Measurements from ENCODE around the gene SEC22C.

Gene SEC22C

GRCh38 chr3:42535981-42536784 is 45.6 kb downstream of the SEC22C start:
- no peak for DNase-seq (ENCODE audit: low read depth in 2 of 2)

DNA sequence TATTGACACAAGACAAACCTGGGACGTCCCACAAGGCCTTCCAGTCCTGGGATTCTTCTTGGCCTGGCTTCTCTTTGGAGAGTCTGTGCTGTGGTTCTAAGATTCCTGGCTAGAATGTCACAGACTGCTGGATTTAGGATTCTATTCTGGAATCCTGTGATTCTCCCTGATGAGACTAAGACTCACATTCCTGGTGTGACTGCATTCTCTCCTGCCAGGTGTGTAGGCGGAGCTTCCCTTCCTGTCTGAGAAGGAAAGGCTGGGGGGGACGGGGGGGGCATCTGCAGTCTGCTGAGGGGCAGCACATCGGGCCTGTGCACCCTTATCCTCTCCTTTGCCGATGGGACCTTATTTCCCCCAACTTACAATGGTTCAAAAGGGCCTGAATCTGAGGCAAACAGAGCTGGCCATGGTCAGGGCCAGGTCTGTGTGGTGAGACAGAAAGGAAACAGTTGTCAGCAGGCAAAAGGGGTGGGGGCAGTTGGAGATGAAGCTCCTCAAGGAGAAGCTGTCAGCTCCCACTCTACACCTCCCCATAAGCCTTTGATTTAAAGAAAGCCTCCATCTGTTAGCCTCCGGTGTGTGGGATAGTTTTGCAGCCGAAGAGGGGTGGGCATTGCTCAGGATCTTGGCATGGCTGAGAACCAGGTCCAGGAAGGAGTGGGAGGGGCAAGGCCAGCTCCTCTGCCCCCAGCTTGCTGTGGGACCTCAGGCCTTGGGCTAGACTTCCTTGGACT is 48.4 kb downstream of the SEC22C start:
- DNase-seq (ENCODE audit: low read depth in 2 of 2), result no peak

DNA sequence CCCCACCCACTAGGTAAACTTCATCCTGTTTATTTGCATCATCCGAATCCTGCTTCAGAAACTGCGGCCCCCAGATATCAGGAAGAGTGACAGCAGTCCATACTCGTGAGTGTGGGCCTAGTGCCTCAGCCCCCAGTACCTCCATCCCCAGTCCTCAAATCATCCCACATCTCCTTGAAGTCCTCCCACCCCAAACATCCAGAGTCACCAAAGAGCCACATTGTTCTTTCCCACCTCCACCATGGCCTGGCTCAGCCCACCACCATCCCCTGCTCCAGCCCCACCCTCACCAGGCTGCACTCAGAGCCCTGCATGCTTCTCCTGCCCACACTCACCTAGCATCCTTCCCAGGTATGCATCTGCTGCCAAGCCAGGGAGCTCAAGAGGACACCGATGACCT is 49.5 kb downstream of the SEC22C start:
- DNase-seq (ENCODE audit: low read depth in 2 of 2), result no peak

DNA sequence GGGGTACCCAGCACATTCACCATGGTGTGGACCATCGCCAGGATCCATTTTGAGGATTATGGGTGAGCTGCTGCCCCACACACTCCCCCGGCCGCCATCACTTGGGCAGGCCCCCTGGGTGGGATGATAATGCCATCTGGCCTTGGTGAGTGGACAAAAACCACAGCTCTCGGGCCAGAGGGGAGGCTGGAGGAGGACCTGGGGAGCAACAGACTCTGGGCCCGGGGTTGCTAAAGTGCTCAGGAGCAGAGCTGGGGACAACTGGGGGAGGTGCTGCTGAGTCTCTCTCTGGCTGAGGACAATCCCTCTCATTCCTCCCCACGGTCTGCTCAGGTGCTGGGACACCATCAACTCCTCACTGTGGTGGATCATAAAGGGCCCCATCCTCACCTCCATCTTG is 50.3 kb downstream of the SEC22C start:
- no peak for DNase-seq (ENCODE audit: low read depth in 2 of 2)

DNA sequence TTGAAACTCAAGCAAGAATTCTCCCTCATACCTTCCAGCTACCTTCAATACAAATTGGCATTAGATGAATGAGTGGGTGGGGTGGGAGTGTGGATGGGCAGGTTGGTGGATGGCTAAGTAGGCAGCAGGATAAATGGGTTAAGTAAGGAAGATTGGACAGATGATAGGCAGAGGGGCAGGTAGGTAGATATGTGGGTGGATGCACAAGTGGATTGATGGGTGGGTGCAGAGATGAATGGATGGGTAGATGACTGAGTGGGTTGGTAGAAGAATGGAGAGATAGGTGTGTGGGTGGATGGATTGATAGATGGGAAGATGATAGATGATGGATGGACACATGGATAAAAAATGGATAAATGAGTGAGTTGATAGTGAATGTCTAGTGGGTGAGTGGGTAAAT is 51.7 kb downstream of the SEC22C start:
- DNase-seq (ENCODE audit: low read depth in 2 of 2), result no peak

DNA sequence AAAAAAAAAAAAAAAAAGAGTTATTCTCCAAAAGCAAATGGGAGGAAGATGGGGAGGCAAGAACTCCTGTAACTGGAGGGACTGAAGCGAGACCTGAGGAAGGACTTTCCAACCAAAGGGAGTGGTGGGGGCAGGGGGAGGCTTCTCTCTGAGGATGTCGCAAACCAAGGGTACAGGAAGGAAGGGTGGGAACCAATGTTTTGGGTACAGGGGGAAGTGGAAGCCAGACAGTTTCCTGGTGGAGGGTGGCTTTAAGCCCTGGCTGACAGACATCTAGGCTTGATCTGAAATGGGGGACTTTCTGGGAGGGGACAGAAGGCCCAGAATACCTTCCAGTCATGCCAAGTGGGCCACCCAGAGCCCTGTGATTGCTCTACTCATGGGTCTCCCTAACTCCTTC is 52.3 kb downstream of the SEC22C start:
- DNase-seq (ENCODE audit: low read depth in 2 of 2), result no peak

DNA sequence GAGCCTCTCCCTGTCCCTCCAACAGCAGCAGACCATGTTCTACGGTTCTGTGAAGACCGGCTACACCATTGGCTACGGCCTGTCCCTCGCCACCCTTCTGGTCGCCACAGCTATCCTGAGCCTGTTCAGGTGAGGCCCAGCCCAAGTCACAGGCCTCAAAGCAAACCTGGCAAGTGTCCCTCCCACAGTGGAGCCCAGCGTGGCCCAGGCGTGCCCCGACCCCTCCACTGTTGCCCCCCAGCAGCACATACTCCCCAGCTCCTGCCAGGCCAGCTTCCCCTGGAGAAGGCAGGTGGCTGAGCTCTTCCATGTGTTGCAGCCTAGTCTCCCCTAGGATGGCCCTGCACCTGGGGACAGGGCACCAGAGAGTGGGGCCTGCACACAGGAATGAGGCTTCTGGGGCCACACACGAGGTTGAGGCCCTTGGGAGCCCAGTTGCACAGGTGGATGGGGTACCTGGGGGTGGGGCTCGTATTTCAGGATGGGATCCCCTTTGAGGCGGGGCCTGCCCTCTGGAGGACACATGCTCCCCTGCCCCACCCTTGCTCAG is 54.3 kb downstream of the SEC22C start:
- DNase-seq (ENCODE audit: low read depth in 2 of 2), result no peak

DNA sequence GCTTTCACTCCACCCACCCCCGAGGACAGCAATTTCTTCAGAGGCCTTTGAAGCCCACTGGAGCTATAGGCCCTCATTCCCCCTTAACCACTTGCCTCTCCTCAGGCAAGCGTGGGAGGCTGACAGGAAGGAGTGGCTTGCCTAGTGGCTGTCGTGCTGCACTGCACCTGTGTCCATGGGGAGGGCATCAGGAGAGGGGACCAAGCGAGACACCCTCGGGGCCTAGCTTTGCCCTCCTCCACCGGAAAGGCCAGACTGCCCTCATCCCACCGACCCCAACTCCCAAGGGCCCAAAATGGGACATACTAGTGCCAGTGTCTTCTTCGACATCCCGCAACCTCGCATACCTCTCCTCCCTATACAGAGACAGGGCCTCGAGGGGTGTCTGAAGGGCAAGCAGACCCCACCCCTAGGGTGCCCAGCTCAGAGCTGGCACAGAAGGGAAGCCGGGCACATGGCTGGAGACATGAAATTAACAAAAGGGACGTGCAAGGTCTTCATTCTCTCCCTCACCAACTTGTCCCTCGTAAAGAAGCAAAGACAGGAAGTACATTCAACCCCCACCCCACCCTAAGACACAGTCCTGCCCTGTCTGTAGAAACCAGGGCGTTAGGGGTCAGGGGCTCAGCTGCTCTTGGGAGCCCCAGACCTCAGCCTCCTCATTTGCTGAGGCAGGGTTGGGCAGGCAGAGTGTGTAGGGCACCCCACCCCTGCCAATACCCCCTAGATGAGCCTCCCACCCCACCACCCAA is 55.0 kb downstream of the SEC22C start:
- peak; percentile 24 to 29 for DNase-seq (ENCODE audit: low read depth in 2 of 2)

- DNase-seq (ENCODE audit: low read depth in 2 of 2), result no peak
Measured at GRCh38 chr3:42525736-42526345, 55.9 kb downstream of the SEC22C start.

DNA sequence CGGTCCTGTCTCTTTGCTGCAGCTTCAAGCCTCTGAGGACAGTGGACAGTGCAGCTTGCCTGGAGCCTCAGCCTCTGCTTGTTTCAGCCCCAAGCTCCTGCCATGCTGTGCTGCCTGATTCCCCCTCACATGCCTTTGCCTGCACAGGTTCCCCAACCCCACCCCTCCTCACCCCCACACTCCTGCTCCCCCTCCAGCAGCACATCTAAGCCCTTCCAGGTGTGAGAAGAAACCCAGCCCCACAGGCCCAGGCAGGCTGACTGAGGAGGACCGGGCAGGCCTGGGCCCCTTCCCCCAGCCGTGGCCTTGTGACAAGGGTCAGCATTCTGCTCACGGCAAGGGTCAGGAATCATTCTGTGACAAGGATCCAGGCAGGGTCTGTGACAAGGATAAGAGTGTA is 56.6 kb downstream of the SEC22C start:
- no peak for DNase-seq (ENCODE audit: low read depth in 2 of 2)

- DNase-seq (ENCODE audit: low read depth in 2 of 2), result no peak
Measured at GRCh38 chr3:42524751-42525150, 57.0 kb downstream of the SEC22C start.

- DNase-seq (ENCODE audit: low read depth in 2 of 2), result no peak
Measured at GRCh38 chr3:42520906-42521305, 60.9 kb downstream of the SEC22C start.

- DNase-seq (ENCODE audit: low read depth in 2 of 2), result no peak
Measured at GRCh38 chr3:42520336-42520735, 61.4 kb downstream of the SEC22C start.

DNA sequence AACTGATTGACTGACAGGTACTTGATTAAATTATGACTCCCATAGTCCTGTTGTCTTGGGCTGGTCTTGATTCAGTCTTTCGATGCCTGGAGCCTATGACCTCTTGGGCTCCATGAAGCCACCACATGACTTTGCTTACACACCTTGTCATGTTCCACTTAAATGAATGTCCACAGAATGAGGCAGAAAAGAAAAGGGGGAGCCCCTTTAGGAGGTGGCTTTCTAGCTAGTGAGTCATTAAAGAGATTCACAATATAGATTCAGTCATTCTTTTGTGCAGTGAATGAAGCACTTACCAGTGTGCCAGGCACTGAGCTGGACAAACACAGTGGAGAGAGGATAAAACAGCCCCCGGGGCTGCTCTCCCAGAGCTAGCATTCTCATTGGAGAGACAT is 62.2 kb downstream of the SEC22C start:
- no peak for DNase-seq (ENCODE audit: low read depth in 2 of 2)

- no peak for DNase-seq (ENCODE audit: low read depth in 2 of 2)
Measured at GRCh38 chr3:42518800-42519567, 62.8 kb downstream of the SEC22C start.

GRCh38 chr3:42517117-42517516 is 64.7 kb downstream of the SEC22C start:
- no peak for DNase-seq (ENCODE audit: low read depth in 2 of 2)

- no peak for DNase-seq (ENCODE audit: low read depth in 2 of 2)
Measured at GRCh38 chr3:42516443-42516842, 65.3 kb downstream of the SEC22C start.

GRCh38 chr3:42515976-42516375 is 65.8 kb downstream of the SEC22C start:
- DNase-seq (ENCODE audit: low read depth in 2 of 2), result no peak

GRCh38 chr3:42515391-42515916 is 66.3 kb downstream of the SEC22C start:
- no peak for DNase-seq (ENCODE audit: low read depth in 2 of 2)

GRCh38 chr3:42514876-42515275 is 66.9 kb downstream of the SEC22C start:
- no peak for DNase-seq (ENCODE audit: low read depth in 2 of 2)

DNA sequence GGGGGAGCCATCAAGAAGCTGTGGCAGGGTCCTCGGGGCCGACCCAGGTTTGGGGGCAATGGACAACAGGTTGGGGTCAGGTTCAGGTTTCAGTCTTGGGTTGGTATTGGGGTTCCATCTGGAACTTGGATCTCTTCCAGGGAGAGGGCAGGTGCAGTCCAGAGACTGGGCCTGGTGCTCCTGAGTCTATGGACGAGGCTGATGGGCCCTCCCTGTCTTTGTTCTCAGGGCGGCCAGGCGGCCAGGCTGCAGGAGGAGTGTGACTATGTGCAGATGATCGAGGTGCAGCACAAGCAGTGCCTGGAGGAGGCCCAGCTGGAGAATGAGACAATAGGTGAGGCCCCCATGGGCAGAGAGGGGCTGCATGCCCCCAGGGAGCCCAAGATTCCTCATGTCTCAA is 68.2 kb downstream of the SEC22C start:
- no peak for DNase-seq (ENCODE audit: low read depth in 2 of 2)
